Measurements from ENCODE around the gene RS1. TPM values are rescaled to one million over a fixed set of nuclear protein-coding genes. Genes with fewer than 3 reads are reported as not detected.

RS1 gene
- total and polyA plus RNA-seq, 4 donors: not detected

- no peak overlapping the region for H3K27ac ChIP-seq (ENCODE audit: low read depth in 1 of 2, low read length in 2 of 2)
- no peak for DNase-seq (ENCODE audit: low spot score)
- H3K4me1 ChIP-seq (ENCODE audit: control insufficient read depth in 4 of 4, insufficient read depth in 4 of 4, low read length in 3 of 4): no peaks in the 10 kb centered on the region
- TF ChIP-seq ZBTB33 (IDR thresholded peaks at IDR 0.05) (no peak), CTCF (IDR thresholded peaks at IDR 0.05; ENCODE audit: low read depth, low read length, missing input control) (no peak), HNF4G (IDR thresholded peaks at IDR 0.05) (no peak), JUND (IDR thresholded peaks at IDR 0.05) (no peak), NR2F2 (IDR thresholded peaks at IDR 0.05) (no peak), FOXA1 (IDR thresholded peaks at IDR 0.05) (no peak)
- no peak overlapping the region for H3K9ac ChIP-seq (ENCODE audit: low read depth in 1 of 2, low read length in 2 of 2)
- H3K27me3 ChIP-seq (ENCODE audit: control insufficient read depth in 4 of 4, insufficient read depth in 4 of 4, low read length in 3 of 4): no peaks in the 10 kb centered on the region
- WGBS: 90% methylated on average over 4 of the region's 4 CpGs
- H3K4me3 ChIP-seq (ENCODE audit: low read depth in 1 of 3, low read length in 3 of 3): no peak overlapping the region
- no peaks in the 10 kb centered on the region for H3K9me3 ChIP-seq (ENCODE audit: control insufficient read depth in 4 of 4, low read length in 3 of 4)
- H3K36me3 ChIP-seq (ENCODE audit: control insufficient read depth in 4 of 4, insufficient read depth in 3 of 4, low read depth in 1 of 4, low read length in 3 of 4): peaks cover 0 to 7% (median 6%) of the 10 kb centered on the region in 4 donors
These were observed 63.9 kb downstream of the RS1 start for GRCh38 chrX:18607966-18608365.

- peaks cover 0 to 4% (median 0%) of the 10 kb centered on the region in 4 donors for H3K36me3 ChIP-seq (ENCODE audit: control insufficient read depth in 4 of 4, insufficient read depth in 3 of 4, low read depth in 1 of 4, low read length in 3 of 4)
- H3K4me3 ChIP-seq (ENCODE audit: low read depth in 1 of 3, low read length in 3 of 3): no peak overlapping the region
- H3K9me3 ChIP-seq (ENCODE audit: control insufficient read depth in 4 of 4, low read length in 3 of 4): no peaks in the 10 kb centered on the region
- H3K27me3 ChIP-seq (ENCODE audit: control insufficient read depth in 4 of 4, insufficient read depth in 4 of 4, low read length in 3 of 4): no peaks in the 10 kb centered on the region
- WGBS: 86% methylated on average over 2 of the region's 2 CpGs
- no peaks in the 10 kb centered on the region for H3K4me1 ChIP-seq (ENCODE audit: control insufficient read depth in 4 of 4, insufficient read depth in 4 of 4, low read length in 3 of 4)
- H3K27ac ChIP-seq (ENCODE audit: low read depth in 1 of 2, low read length in 2 of 2): no peak overlapping the region
- DNase-seq (ENCODE audit: low spot score): no peak
- TF ChIP-seq EGR1 (IDR thresholded peaks at IDR 0.05; ENCODE audit: low read depth in 2 of 2) (no peak), CTCF (IDR thresholded peaks at IDR 0.05; ENCODE audit: low read depth, low read length, missing input control) (no peak), RAD21 (IDR thresholded peaks at IDR 0.05) (no peak), ZBTB33 (IDR thresholded peaks at IDR 0.05) (no peak), FOXA1 (IDR thresholded peaks at IDR 0.05) (no peak)
- H3K9ac ChIP-seq (ENCODE audit: low read depth in 1 of 2, low read length in 2 of 2): no peak overlapping the region
These were observed 73.5 kb downstream of the RS1 start for GRCh38 chrX:18598413-18598812.

- Histone ChIP-seq H3K36me3 (ENCODE audit: control insufficient read depth in 4 of 4, insufficient read depth in 3 of 4, low read depth in 1 of 4, low read length in 3 of 4) (peaks cover 0 to 4% (median 0%) of the 10 kb centered on the region in 4 donors), H3K4me1 (ENCODE audit: control insufficient read depth in 4 of 4, insufficient read depth in 4 of 4, low read length in 3 of 4) (no peaks in the 10 kb centered on the region), H3K27ac (ENCODE audit: low read depth in 1 of 2, low read length in 2 of 2) (no peak overlapping the region), H3K27me3 (ENCODE audit: control insufficient read depth in 4 of 4, insufficient read depth in 4 of 4, low read length in 3 of 4) (no peaks in the 10 kb centered on the region), H3K9ac (ENCODE audit: low read depth in 1 of 2, low read length in 2 of 2) (no peak overlapping the region), H3K4me3 (ENCODE audit: low read depth in 1 of 3, low read length in 3 of 3) (no peak overlapping the region), H3K9me3 (ENCODE audit: control insufficient read depth in 4 of 4, low read length in 3 of 4) (no peaks in the 10 kb centered on the region)
- DNase-seq (ENCODE audit: low spot score): no peak
- WGBS: 86% methylated on average over 4 of the region's 4 CpGs
- TF ChIP-seq RAD21 (IDR thresholded peaks at IDR 0.05) (no peak), HNF4A (conservative IDR thresholded peaks at IDR 0.05) (no peak), HNF4G (IDR thresholded peaks at IDR 0.05) (no peak), GABPA (IDR thresholded peaks at IDR 0.05 in 1 of 2, conservative IDR thresholded peaks at IDR 0.05 in 1 of 2) (no peak), FOXA1 (IDR thresholded peaks at IDR 0.05) (no peak), ZBTB33 (IDR thresholded peaks at IDR 0.05) (no peak), FOXA2 (IDR thresholded peaks at IDR 0.05) (no peak), SP1 (IDR thresholded peaks at IDR 0.05) (no peak), TAF1 (conservative IDR thresholded peaks at IDR 0.05) (no peak)
These were observed 75.8 kb downstream of the RS1 start for GRCh38 chrX:18596096-18596495.
